Measurements from ENCODE around the gene SAPCD1.

The SAPCD1 gene
- 0.16 to 0.74 (median 0.58) reads per million in 3 experiments for total RNA-seq

GRCh38 chr6:31762356-31762755, at the start of gene SAPCD1:
SAPCD1 (plus strand) TSS chr6:31762656; CDS start chr6:31763055, 399 bp downstream.
- no peak for DNase-seq

- no peak for DNase-seq
Measured at GRCh38 chr6:31713465-31713864, 49.0 kb upstream of the SAPCD1 start.

GRCh38 chr6:31713991-31714684, 48.3 kb upstream of the SAPCD1 start:
- DNase-seq: no peak

DNA sequence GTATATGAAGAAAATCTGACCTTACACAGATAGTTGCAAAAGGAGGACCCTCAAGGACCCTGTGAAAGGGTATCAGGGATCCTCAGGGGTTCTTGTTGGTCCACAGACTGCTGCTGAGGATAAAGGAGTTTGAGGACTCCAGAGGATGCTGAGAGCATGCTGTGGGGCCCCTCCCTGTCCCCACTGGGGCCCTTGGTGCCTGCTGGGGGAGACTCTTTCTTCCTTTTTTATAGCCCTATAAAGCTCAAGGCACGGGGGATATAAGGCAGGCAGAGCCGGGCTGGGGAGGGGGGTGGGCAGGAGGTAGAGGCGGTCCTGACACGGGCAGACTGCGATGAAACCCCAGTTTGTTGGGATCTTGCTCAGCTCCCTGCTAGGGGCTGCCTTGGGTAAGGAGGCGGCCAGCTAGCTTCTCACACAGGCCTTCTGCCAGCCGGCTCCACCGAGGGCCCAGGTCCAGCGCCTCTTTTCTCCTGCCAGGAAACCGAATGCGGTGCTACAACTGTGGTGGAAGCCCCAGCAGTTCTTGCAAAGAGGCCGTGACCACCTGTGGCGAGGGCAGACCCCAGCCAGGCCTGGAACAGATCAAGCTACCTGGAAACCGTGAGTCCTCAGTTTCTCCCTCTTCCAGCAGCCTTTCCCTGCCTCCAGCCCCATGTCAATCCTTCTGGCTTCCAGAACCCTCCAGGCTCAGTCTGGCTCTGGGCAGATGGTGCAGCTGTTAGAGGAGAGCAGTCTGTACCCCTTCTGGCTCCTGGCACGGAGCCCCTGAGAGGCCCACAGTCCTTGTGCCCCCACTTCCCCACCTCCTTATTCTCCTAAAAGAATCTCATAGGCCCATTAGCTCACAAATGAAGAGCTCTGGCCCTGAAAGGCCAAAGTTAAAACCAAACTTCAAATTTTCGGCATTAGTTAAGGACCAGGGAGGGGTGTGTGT, 47.2 kb upstream of the SAPCD1 start, which contains the start of gene LY6G6D:
Gene LY6G6D, plus strand, starts transcription at position 327 of the 937 bp plus-strand sequence. Its CDS starts 8 bp downstream, at position 335.
- no peak for DNase-seq

- DNase-seq: no peak
Measured at GRCh38 chr6:31717499-31718222, 44.8 kb upstream of the SAPCD1 start.

- DNase-seq: no peak
Measured at GRCh38 chr6:31718265-31718664, 44.2 kb upstream of the SAPCD1 start.

DNA sequence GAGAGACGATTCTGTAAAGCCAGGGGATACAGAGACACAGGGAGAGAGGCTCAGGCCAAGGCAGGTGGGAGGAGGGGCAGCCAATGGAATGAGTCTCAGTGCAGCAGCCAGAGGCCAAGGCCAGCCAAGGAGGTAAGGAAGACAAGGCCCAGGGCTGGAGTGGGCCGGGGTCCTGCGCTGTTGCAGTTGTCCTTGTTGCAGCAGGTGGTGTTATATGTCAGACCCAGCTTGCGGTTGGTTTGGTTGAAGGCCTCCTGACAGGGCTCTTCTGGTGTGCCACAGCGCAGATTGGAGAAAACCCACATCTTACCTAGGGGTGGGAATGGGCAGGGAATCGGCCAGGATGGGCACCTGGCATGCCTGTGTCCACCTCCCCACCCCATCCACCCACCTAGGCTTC, 43.5 kb upstream of the SAPCD1 start:
- no peak for DNase-seq

DNA sequence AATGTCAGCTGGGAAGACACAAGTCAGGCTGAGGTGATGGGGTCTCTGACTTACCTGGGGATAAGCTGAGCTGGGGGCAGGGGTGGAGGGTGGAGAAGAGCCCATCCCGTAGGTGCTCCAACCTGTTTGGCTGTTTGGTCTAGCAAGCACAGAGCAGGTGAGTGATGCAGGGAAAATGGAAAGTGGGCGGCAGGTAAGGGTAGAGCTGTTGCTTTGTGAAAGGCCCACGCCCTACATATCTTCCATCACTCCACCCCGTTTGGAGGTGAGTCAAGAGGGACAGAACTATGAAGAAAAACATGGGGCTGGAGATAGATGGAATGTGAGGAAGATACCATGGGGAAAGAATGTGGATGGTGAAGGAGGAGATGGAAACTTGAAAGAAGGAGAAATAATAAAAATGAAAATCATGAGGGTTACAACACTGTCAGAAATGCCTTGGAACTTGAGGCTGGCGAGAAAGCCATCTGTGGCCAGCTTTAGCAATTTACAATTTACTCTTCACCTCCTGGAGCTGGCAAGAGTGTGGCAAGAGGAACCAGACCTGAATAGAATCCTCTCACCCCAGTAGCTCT, 42.2 kb upstream of the SAPCD1 start:
- DNase-seq: no peak

DNA sequence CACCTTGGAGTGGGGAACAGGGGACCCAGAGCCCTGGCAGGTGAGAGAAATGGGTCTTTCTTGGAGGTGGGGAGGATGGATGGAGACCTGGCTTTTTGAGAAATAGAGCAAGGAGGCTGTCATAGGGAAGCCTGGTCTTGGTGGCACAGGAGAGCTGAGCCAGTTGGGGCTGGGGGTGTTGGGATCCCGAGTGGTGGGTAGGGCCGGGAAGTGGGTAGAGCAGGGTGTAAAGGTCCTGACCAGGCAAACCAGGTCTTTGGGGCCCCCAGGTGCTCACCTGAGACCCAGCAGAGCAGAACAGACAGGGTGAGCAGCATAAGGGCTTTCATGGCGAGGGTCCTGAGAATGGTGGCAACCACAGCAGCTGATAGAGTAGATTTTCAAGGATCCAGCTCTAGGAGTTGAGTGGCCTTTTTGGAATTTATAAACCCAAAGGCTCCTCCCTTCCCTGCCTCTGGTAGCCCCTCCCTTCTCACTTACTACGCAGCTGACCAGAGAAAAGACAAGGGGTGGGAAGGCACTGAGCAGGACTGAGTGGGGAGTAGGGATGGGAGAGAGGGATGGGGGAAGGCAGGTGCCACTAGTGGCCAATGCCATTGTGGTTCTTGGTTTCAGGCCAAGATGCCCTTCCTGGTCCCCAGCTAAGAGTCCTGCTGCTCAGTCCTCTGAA, 41.0 kb upstream of the SAPCD1 start, which contains the start of gene LY6G6C:
Gene LY6G6C, minus strand, starts transcription at position 396 of the 670 bp plus-strand sequence. Its CDS starts 67 bp downstream, at position 329.
- no peak for DNase-seq

- DNase-seq: no peak
Measured at GRCh38 chr6:31722173-31722572, 40.3 kb upstream of the SAPCD1 start.

DNA sequence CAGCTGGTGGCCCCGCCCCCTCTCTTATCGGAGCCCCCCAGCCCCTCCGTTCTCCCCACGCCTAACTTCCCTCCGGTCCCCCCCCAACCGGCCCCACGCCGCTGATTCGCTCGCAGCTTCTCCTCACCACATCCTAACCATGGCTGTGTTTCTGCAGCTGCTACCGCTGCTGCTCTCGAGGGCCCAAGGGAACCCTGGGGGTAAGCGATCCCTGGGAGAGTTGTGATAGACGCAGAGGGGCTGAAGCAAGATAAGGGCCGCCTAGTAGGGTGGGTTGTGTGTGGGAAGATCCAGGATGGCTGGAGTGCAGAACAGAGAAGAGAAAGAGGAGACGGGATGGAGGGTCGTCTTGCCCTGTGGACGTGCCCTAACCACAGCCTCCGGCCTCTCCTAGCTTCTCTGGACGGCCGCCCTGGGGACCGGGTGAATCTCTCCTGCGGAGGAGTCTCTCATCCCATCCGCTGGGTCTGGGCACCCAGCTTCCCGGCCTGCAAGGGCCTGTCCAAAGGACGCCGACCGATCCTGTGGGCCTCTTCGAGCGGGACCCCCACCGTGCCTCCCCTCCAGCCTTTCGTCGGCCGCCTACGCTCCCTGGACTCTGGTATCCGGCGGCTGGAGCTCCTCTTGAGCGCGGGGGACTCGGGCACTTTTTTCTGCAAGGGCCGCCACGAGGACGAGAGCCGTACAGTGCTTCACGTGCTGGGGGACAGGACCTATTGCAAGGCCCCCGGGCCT, 39.0 kb upstream of the SAPCD1 start, which contains the start of gene MPIG6B:
Gene MPIG6B, plus strand, starts transcription at position 129 of the 735 bp plus-strand sequence. Its CDS starts 11 bp downstream, at position 140.
- DNase-seq: no peak

- no peak for DNase-seq
Measured at GRCh38 chr6:31723980-31724691, 38.3 kb upstream of the SAPCD1 start.

DNA sequence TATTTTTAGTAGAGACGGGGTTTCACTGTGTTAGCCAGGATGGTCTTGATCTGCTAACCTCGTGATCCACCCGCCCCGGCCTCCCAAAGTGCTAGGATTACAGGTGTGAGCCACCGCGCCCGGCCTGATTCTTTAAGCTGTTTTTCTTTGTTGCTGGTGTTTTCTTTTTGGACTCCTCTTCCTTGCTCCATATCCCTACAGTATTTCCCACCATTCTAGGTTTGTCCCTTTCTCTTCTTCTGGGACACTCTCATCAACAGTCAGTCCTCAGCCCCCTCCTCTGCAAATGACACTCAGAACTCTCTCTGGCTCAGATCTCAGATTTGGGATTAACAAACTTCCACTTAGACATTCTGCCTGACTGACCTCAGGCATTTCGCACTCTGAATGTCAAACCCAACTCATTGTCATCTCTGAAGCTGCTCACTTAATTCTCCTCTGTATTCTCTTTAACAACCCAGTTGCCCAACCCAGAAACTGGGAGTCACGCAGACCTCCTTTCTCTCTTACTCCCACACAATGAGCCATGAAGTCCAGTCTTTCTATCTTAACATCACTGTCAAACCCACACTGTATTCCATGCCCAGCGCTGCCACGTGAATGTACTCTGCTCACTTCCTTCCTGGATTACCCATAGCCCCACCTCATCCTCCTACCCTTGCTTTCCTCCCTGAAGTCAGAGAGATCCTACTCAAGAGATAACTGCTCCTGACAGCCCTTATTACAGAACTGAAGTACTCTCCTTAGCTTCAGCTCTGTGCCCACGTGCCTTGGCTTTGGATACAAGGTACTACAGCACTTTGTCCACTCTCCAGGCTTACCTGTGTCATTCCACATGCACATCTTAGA, 36.7 kb upstream of the SAPCD1 start:
- DNase-seq: no peak

DNA sequence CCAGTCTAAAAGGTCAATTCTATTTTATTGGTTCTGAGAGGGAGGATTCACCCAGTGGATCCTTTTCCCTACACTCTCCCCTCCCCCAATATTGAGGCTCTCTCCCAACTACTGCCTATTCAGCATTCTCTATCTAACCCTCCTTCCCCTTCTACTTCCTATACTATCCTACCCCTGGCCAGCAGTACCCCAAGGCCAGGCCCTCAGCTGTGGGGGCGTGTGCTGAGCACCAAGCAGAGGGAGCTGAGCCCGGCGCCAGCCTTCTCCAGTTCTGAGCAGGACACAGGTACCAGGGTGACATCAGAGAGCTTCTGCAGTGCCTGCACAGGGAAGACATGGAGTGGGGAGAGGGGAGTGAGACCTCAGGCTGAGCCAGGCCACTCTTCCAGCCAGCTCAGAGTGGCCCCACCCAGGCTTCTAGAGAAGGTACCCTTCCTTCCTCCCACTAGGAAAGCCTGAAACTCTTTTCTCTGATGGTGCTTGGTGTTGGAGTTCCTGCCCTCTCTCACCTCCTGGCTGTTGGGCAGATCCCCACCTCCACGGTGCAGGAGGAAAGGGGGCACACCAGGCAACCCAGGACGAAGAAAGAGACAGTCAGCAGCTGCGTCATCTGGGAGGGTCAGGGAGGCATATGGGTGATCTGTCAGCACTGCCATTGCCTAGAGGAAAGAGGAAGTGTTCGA, 35.3 kb upstream of the SAPCD1 start:
- no peak for DNase-seq

- DNase-seq: no peak
Measured at GRCh38 chr6:31727717-31728671, 34.5 kb upstream of the SAPCD1 start.

GRCh38 chr6:31728767-31729514, 33.5 kb upstream of the SAPCD1 start, which contains the start of gene DDAH2:
DDAH2 (minus strand) TSS chr6:31729299; CDS start chr6:31729161, 138 bp downstream.
- no peak for DNase-seq
